Uterus (tissue), 4 donors: Measurements from ENCODE around the gene RUNX1. TPM values are rescaled to one million over a fixed set of nuclear protein-coding genes. Genes with fewer than 3 reads are reported as not detected.

Experiments used
- DNase-seq, 2 donors: peaks; one replicate each; pipeline ENCODE4 v3.0.0-alpha.2; 2019 to 2020
- H3K27ac ChIP-seq, 2 donors: fragments of 200-600 bp; sonication (generic); 1 replicate in 1 of 2; 2 replicates in 1 of 2; pipeline ENCODE4 v1.5.1; 2016 to 2018
- H3K27me3 ChIP-seq, 2 donors: fragments of 200-600 bp; sonication (generic); one replicate each; pipeline ENCODE4 v1.5.1; 2018 to 2019; ENCODE audit warnings: control low read depth in 1 of 2
- H3K36me3 ChIP-seq, 2 donors: fragments of 200-600 bp; sonication (generic); one replicate each; pipeline ENCODE4 v1.5.1; 2019; ENCODE audit warnings: control low read depth in 1 of 2
- H3K4me1 ChIP-seq, 2 donors: fragments of 200-600 bp; sonication (generic); one replicate each; pipeline ENCODE4 v1.5.1; 2018 to 2019; ENCODE audit warnings: control low read depth in 1 of 2
- H3K4me3 ChIP-seq, 2 donors: fragments of 200-600 bp; sonication (generic); 1 replicate in 1 of 2; 2 replicates in 1 of 2; pipeline ENCODE4 v1.5.1; 2018 to 2019; ENCODE audit warnings: mild to moderate bottlenecking in 1 of 2
- H3K9me3 ChIP-seq, 2 donors: fragments of 200-600 bp; sonication (generic); one replicate each; pipeline ENCODE4 v1.5.1; 2019; ENCODE audit warnings: control low read depth in 1 of 2
- POLR2A ChIP-seq, 2 donors: fragments of 450-650 bp; IDR thresholded peaks; one replicate each; pipeline ENCODE4 v1.6.1; 2016; ENCODE audit warnings: antibody characterized with exemption in 2 of 2, mild to moderate bottlenecking in 1 of 2, moderate library complexity in 1 of 2
- intact Hi-C: fragments of 100-400 bp; cut with DNase I; formaldehyde crosslinking; loops from one replicate; pipeline ENCODE4 v1.15.1; 2023; ENCODE audit warnings: low total_unique reads
- total RNA-seq, 4 donors: library from RNA; depleted of rRNA in 3 of 4; stranded (reverse); fragments of >200 nt in 3 of 4; gene quantifications; one replicate each; pipeline versions ENCODE4 v1.1.0 to v1.2.4, GENCODE V29; 2014 to 2023
- TF ChIP-seq, protein P1 (sequence below), 4 experiments: fragments of 200-600 bp in 2 of 4; fragments of 450-650 bp in 2 of 4; sonication (generic) in 2 of 4; IDR thresholded peaks; one replicate each; pipeline ENCODE4 v1.5.1; 2016 to 2019; ENCODE audit warnings: antibody characterized with exemption in 4 of 4, mild to moderate bottlenecking in 2 of 4, moderate library complexity in 1 of 4
- donor health status: DM: yes; HTN: yes; CAD: no.

RUNX1 gene
- total RNA-seq, 4 donors from 2014 or later, result under 0.01 to 13.2 (median 8.7) TPM

DNA sequence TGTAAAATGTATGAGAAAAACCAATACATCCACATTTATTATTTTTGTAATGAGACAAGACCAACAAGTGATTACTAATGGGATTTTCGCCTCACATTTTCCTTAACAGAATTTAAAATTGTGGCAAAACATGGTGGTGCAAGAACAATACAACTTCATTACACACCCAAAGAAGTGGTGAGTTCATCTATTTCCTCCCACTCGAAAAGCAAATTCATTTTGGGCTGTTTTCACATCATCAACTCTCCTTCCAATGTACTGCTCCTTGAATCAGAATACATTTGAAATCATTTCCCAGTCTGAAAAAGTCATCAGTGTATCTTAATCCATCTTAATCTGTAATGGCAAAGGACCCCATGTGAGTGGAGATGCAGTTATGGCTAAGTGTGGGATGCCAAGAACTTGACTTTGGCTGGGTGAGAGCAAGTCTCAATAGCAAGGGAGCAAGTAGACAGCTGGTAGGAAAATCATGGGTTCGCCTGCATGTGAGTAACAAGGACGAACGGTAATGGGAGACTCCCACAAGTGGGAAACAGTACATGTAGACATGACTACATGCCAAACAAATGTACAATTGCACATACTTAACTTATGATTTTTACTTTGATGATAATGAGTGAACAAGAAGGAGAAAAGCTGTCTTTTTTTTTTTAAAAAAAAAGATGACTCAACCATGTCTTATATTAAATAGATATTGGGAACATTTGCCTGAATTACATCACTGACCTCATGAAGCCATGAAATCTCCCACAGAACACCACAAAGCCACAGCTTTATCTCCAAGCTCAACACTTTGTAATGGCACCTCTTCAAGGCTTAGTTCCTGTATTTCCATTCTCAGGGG lies 46.0 kb downstream of the RUNX1 start:
- DNase-seq, result no peak
- TF ChIP-seq, protein P1, sequence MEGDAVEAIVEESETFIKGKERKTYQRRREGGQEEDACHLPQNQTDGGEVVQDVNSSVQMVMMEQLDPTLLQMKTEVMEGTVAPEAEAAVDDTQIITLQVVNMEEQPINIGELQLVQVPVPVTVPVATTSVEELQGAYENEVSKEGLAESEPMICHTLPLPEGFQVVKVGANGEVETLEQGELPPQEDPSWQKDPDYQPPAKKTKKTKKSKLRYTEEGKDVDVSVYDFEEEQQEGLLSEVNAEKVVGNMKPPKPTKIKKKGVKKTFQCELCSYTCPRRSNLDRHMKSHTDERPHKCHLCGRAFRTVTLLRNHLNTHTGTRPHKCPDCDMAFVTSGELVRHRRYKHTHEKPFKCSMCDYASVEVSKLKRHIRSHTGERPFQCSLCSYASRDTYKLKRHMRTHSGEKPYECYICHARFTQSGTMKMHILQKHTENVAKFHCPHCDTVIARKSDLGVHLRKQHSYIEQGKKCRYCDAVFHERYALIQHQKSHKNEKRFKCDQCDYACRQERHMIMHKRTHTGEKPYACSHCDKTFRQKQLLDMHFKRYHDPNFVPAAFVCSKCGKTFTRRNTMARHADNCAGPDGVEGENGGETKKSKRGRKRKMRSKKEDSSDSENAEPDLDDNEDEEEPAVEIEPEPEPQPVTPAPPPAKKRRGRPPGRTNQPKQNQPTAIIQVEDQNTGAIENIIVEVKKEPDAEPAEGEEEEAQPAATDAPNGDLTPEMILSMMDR (IDR thresholded peaks at IDR 0.05), result no peak
- TF ChIP-seq POLR2A (IDR thresholded peaks at IDR 0.05), result no peak
- H3K4me3 ChIP-seq, result no peak overlapping the region
- H3K36me3 ChIP-seq, result no peaks in the 10 kb centered on the region
- intact Hi-C loops, result no loop called here
- H3K4me1 ChIP-seq, result no peaks in the 10 kb centered on the region
- no peaks in the 10 kb centered on the region for H3K9me3 ChIP-seq
- H3K27ac ChIP-seq, result no peak overlapping the region
- H3K27me3 ChIP-seq, result no peaks in the 10 kb centered on the region

GRCh38 chr21:34999397-34999941 lies 49.6 kb downstream of the RUNX1 start:
- H3K4me1 ChIP-seq, result no peaks in the 10 kb centered on the region
- H3K36me3 ChIP-seq, result no peaks in the 10 kb centered on the region
- TF ChIP-seq, protein P1 (IDR thresholded peaks at IDR 0.05), result no peak
- TF ChIP-seq POLR2A (IDR thresholded peaks at IDR 0.05), result no peak
- H3K9me3 ChIP-seq, result no peaks in the 10 kb centered on the region
- peak overlapping the region in 1 of 2 donors; percentile 42 for H3K27ac ChIP-seq
- peak in 1 of 2 donors; percentile 40 for DNase-seq
- no peak overlapping the region for H3K4me3 ChIP-seq
- no peaks in the 10 kb centered on the region for H3K27me3 ChIP-seq
- intact Hi-C loops, result no loop called here

GRCh38 chr21:34998176-34998575 lies 50.9 kb downstream of the RUNX1 start:
- Histone ChIP-seq H3K27ac (no peak overlapping the region), H3K36me3 (no peaks in the 10 kb centered on the region), H3K4me1 (no peaks in the 10 kb centered on the region), H3K9me3 (no peaks in the 10 kb centered on the region), H3K27me3 (no peaks in the 10 kb centered on the region), H3K4me3 (no peak overlapping the region)
- DNase-seq, result no peak
- intact Hi-C loops, result no loop called here
- TF ChIP-seq, protein P1 (IDR thresholded peaks at IDR 0.05), result no peak
- TF ChIP-seq POLR2A (IDR thresholded peaks at IDR 0.05), result no peak

- H3K27me3 ChIP-seq, result no peaks in the 10 kb centered on the region
- TF ChIP-seq, protein P1 (IDR thresholded peaks at IDR 0.05), result no peak
- no peak for TF ChIP-seq POLR2A (IDR thresholded peaks at IDR 0.05)
- H3K9me3 ChIP-seq, result no peaks in the 10 kb centered on the region
- DNase-seq, result no peak
- H3K27ac ChIP-seq, result no peak overlapping the region
- H3K4me1 ChIP-seq, result no peaks in the 10 kb centered on the region
- H3K4me3 ChIP-seq, result no peak overlapping the region
- no peaks in the 10 kb centered on the region for H3K36me3 ChIP-seq
- intact Hi-C loops, result no loop called here
Observed at GRCh38 chr21:34997294-34997693, 51.8 kb downstream of the RUNX1 start.
